Superior temporal gyrus (tissue), 1 donor: Measurements from ENCODE around the gene HERC5.
A peak's percentile ranks its signal among the peaks of the same experiment; 100 is the strongest.
"Not testable (repeated sequence)": the region's sequence is repeated elsewhere in the genome, so short reads cannot be mapped to it uniquely, and the experiment has no call there.

Experiments used
- DNase-seq: peaks from one replicate; pipeline ENCODE4 v3.0.0-alpha.2; 2016; ENCODE audit errors: extremely low spot score

HERC5 gene

DNA sequence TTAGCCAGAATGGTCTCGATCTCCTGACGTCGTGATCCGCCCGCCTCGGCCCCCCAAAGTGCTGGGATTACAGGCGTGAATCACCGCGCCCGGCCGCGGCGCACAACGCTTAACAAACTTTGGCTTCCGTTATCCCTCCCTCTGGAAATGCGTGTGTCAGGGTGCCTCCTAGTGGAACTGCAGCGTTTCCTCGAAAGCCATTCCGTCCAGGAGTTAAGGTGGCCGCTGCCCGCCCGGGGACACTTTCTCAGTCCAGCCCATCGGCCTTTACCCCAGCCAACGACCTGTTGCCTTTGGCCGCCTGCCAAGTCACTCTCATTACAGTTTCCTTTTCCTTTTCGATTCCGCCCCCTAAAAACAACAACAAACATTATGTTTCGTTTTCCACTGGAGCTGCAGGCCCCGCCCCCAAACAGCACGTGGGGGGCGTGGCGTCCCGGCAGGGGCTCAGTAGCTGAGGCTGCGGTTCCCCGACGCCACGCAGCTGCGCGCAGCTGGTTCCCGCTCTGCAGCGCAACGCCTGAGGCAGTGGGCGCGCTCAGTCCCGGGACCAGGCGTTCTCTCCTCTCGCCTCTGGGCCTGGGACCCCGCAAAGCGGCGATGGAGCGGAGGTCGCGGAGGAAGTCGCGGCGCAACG is at the start of gene HERC5:
TSS of gene HERC5 (plus strand) at position 450 of the 637 bp plus-strand sequence. CDS start at position 601, 151 bp downstream.
- peak; percentile 87 for DNase-seq

DNA sequence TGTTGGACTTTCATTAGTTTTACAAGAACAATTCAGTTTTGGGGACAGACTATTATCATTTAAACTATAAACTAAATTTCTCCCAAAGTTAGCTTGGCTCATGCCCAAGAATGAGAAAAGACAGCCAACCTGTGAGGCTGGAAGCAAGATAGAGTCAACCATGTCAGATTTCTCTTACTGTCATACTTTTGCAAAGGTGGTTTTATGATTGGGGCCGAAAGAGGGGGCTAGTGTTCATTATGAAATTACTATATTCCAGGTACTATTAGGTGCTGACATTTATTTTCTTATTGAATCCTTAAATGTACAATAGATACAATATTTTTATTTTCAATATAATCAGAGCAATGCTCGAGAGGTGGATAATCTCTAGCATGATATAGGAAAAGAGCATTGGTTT is 47.7 kb upstream of the HERC5 start:
- DNase-seq: no peak

DNA sequence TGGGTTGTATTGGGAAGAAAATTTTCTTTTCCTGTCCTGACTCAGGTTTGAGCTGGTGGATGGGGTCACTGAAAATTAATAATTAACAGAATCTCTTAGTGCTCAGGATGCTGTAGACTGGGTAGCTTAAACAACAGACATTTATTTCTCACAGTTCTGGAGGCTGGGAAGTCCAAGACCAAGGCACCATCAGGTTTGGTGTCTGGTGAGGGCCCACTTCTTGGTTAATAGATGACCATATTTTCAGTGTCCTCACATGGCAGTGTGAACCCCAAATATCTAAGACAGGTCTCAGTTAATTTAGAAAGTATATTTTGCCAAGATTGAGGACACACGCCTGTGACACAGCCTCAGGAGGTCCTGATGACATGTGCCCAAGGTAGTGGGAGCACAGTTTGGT is 47.1 kb upstream of the HERC5 start:
- DNase-seq: no peak

DNA sequence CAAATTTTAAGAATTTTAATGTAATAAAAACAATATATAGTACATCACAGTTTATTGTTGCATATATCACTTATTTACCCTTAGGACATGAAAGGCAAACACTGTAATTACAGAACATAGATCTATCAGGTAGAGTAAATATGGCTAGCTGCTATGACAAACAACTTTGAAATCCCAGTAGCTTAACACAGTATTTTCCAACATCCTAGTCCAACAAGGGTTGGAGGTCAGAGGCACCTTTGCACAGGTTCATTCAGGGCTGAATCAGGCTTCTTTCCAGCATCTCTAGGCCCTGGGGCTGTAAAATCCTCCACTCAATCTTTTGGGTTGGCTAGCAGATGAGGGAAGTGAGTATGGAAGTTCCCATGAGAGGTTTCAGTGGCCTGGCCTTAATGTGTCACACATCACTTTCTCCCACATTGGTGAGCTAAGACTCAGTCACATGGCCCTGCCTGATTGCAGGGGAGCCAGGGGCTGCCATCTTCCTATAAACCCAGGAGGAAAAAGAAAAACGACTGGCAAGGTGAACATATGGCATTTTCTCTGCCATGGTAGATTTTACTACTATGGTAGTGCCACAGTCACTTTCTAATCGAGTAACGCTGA is 45.3 kb upstream of the HERC5 start:
- no peak for DNase-seq

DNA sequence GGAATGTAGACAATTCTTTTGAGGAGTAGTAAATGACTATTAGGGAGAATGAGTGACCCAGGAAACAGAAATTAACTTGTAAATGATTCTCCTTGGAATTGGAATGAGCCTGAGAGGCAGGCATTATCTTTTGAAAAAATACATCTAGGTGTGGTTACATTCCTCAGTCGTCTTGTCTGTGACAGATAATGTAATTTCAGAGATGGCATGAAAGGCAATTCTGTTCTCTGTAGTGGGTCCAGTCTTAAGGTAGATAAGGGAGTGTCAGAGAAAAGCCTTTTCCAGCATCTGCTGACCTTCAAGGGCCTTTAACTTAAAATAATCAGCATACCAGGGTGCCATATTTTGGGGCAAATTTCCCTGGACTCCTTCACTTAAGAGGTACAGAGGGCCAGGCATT is 43.1 kb upstream of the HERC5 start:
- DNase-seq: no peak

DNA sequence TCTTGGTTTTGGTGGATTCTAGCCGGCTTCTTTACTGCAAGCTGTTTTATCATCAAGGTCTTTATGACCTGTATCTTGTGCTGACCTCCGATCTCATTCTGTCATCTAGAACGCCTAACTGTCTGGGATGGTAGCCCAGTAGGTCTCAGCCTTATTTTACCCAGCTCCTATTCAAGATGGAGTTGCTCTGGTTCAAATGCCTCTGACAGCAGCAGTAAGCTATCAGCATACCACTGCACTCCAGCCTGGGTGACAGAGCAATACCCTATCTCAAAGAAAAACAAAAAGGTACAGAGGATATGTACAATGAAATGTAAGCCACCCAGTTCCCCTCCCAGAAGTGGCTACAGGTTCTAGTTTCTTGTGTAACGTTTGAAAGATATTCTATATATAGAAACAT is 42.2 kb upstream of the HERC5 start:
- no peak for DNase-seq

DNA sequence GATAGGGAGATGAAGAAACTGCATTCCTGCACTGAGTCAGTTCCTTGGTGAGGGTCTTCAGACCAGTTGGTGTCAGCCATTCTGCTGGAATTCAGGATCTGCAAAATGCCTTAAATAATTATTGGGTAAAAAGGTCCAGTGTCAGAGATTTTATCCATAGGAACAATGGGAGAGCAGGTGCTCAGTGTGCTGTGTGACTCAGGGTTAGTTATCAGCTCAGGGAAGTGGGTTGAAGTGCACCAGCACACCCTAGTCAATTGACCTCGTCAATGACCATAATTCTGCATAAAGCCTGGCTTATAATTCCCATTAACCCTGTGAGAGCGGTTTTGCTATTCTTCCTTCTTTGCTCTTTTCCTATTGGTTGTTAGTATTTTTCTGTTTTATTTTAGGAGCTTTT is 40.9 kb upstream of the HERC5 start:
- no peak for DNase-seq

DNA sequence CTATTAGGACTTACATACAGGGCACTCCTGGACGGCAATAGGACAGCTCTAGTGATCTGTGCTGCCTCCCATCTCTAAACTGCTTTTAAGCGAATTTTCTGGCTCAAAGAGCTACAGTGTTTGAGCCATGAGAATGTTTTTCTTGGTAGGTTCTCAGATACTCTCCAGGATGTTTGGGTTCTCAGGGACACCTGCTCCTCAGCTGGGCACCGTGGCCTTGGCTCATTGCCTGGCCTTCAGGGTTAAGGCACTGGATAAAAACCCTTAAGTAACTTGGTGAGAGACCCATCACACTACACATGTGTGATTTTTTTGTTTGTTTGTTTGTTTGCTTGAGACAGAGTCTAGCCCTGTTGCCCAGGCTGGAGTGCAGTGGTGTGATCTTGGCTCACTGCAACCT is 38.5 kb upstream of the HERC5 start:
- DNase-seq: no peak

DNA sequence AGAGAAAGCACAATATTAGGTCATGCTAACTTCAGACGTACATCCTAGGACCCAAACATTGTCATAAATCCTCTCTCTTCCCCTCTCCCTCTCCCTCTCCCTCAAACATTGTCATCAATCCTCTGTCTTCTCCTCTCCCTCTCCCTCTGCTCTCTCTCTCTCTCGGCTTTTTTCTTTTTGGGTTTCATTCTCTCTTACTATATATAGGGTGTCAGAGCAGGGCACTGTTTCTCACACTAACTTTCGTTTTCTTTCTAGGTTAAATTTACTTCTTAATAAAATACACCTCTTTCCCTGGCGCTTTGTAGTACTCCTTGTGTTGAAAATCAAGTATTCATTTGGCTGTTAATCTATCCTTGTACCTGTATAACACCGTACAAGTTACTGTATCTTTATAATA is 37.0 kb upstream of the HERC5 start:
- DNase-seq: no peak

DNA sequence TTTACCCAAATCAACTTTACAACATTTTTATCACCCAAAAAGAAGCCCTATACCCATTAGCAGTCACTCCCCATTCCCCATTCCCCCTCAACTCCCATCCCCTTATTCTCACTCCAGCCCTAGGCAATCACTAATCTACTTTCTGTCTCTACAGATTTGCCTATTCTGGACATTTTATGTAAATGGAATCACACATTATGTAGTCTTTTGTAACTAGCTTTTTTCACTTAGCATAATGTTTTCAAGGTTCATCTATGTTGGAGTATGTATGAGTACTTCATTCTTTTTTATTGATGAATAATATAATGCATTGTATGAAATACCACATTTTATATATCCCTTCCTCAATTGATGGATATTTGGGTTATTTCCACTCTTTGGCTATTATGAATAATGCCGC is 36.1 kb upstream of the HERC5 start:
- DNase-seq: no peak

DNA sequence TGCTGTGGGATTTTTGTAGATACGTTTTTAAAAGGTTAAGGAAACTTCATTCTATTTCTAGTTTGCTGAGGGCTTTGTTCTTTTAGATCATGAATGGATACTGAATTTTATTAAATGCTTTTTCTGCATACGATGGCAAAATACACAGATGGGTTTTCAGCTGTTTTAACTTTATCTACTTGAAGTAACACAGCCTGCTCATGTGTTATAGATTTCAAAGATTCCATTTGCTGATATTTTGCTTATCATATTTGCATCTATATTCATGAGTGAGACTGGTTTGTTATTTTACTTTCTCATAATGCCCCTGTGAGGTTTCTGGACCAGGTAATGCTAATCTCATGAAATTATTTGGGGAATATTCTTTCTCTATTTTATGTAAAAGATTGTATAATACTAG is 34.5 kb upstream of the HERC5 start:
- no peak for DNase-seq

DNA sequence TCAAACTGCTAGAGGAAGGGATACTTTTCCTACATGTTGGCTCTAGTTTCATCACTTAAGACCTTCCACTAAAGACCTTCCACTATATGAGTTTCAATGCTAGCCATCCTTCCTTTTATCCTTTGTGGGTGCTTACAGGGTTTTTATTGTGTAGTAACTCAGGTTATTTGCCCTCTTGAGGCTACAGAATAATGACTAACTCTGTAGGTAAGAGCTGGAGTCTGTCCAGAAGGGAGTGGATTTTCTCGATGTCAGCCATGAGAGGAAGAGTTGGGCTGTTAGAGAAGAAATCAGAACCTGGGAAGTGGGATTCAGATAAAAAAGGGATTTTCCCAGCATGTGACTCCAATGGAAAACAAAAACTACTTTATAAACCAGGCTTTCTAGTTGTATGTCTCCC is 27.5 kb upstream of the HERC5 start:
- DNase-seq: no peak

DNA sequence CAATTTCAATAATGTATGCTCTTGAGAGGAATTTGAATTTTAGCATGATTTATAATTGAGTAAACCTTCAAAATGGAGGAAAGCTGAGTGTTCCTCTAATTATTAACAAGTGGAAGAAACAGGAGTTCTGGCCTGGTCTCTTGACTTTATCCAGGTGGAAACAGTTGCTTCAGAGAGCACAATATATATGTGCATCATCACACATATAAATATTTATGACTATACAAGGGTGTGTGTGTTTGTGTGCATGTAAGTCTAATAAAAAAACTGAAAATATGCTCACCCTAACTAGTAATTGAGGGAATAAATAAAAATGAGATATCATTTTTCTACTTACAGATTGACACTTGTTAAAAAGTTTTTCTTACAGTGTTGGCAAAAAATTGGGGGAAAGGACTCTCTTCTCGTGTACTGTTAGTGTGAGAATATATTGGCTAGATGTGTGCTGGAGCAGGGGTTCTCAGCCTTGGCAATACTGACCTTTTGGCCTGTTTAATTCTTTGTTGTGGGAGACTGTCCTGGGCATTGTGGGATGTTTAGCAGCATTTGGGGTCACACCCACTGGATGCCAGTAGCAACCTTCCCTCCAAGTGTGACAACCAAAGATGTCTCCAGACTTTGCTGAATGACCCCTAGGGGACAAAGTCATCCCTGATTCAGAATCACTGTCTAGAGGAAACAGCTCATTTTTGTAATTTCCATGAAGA is 20.8 kb upstream of the HERC5 start:
- DNase-seq: no peak

DNA sequence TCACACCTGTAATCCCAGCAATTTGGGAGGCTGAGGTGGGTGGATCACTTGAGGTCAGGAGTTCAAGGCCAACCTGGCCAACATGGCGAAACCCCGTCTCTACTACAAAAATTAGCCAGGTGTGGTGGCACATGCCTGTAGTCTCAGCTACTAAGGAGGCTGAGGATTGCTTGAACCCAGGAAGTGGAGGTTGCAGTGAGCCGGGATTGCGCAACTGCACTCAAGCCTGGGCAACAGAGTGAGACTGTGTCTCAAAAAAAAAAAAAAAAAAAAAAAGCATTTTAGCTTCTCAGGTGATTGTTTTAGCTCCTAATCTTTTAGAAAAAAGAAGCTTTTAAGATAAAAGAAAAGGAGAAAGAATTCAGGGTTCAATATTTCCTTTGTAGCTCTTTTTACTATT is 19.0 kb upstream of the HERC5 start:
- not testable (repeated sequence) for DNase-seq

DNA sequence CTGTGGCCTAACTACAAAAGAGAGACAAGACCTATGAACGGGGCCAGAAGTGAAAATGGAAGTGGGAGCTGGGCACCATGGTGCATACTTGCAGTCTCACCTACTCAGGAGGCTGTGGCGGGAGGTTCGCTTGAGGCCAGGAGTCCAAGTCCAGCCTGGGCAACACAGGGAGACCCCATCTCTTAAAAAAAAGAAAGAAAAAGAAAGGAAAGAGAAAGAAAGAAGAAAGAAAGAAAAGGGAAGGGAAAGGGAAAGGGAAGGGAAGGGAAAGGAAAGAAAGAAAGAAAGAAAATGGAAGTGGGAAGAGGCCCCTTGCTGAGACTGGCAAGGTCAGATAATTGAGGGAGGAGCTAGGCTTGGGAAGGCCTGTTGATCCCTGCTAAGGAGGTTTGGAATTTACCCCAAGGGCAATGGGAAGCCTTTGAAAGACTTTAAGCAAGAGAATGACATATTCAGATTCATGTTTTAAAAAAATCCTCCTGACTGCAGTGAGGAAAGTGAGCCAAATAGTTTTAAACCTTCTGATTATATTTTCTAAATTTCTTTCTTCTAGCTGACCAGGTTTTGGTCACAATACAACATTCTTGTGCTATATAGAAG is 17.7 kb upstream of the HERC5 start:
- DNase-seq: no peak

DNA sequence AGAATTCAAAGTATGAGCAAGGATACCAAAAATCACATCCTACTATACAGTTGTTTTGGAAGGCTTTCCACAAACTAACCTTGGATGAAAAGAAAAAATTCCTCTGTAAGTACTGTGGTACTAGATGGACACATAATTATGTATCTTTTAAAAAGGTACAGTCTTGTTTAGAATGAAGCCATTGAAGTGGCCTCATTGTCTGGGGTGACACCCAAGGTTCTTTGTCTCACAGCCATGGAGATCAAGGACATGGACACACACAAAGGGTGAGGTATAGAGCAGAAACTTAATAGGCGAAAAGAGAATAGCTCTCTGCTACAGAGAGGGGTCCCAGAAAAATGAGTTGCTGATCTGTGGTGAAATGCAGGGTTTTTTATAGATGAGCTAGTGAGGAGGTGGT is 16.8 kb upstream of the HERC5 start:
- no peak for DNase-seq

DNA sequence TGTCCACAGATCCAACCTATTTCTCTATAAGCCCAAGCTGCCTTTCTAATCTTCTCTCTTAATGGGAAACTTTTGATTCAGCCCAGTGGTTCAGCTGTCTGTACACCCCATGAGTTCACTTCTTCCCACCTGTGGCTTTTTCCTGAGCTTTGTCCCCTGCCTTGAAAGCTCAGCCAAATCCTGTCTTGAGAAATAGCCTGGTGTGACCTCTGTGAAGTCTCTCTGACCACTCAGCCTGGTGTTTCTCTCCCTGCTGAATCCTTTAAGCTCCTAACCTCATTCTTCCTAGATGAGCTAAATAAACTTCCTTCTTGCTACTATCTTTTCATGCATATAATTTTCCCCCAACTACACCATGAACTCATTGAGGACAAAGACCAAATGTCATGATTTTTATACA is 15.2 kb upstream of the HERC5 start:
- no peak for DNase-seq

DNA sequence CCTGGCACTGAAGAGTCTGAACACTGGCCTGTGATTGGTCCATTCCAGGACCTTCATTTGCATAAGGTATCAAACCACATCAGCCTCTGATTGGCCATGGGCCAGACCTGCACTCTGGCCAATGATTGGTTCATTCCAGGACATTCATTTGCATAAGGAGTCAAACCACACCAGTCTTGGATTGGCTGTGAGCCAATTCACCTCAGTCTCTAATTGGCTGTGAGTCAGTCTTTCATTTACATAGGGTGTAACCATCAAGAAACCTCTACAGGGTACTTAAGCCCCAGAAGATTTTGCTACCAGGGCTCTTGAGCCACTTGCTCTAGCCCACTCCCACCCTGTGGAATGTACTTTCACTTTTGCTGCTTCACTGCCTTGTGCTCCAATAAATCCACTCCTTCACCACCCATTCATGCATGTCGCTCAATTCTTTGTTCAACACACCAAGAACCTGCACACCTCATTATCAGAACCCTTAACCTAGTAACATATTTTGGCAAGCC is 14.2 kb upstream of the HERC5 start:
- DNase-seq: no peak

DNA sequence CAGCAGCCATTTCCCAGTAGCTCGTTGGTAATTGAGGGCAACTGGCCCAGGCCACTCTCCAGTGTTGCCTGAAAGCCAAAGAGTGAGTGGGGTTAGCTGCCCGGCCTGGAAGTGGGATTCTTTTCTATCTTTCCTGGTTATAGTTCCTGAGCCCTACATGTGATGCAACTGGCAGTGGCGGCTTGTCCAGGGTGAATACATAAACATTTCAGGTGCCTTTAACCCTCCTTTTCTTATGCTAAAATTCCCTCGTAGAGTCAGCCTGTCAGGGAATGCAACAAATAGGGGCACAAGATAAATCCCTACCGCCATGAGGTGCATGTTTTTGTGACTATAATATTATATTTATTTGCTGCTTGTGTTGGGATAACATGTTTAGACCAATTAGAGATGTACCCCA is 13.4 kb upstream of the HERC5 start:
- no peak for DNase-seq

DNA sequence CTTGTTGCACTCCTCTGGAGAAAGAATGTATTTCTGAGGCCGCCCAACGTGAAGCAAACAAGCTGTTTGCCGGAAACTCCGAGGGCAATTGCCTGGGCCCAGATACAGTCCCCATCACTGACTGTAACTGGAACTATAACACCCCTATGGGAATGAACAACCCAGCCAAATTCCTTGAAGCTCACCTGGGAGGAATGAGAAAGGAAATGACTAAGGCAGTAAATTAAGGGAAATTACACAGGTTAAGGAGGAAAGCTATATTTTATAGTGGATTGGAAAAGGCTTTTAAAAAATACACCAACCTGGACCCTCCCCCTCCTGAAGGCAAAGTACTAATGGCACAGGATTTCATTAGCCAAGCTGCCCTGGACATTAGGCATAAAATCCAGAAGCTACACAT is 11.7 kb upstream of the HERC5 start:
- no peak for DNase-seq

DNA sequence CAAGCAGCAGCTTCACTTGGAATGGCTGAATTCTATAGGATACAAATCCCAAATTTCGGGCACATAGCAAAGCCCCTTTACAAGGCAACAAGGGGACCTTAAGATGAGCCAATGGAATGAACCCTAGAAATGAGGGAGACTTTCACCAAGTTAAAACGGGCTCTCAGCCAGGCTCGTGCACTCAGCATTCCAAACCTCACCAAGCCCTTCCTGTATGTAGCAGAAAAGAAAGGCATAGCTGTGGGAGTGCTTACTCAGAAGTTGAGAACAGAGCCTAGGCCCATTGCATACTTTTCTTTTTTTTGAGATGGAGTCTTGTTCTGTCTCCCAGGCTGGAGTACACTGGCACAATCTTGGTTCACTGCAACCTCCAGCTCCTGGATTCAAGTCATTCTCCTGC is 10.8 kb upstream of the HERC5 start:
- DNase-seq: no peak

DNA sequence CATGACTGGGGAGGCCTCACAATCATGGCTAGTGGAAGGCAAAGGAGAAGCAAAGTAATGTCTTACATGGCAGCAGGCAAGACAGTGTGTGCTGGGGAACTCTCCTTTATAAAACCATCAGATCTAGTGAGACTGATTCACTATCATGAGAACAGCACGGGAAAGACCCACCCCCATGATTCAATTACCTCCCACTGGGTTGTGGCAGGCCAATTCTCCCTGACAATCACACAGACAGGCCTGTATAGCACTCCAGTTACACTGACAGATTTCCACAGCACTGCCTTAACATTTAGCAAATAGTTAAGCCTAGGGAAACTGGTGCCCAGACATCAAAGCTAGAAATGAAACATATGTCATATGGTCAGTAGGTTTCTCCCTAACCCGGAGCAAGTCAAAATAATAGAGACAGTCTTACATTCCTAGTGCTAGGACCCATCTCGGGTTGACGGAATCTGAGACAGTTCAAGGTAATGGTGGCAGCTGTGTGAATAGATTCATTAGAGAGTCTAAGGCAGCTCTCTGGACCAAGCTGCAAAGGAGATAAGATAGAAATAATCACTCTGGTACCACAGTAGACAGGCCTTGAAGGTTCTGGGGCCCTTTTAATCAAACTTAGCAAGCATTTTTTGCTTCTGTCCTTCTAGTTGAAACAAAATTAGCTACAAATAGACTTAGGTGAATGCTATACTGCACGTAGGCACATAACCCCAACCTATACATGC is 9.4 kb upstream of the HERC5 start:
- no peak for DNase-seq
